Stimulated activated CD4-positive, alpha-beta T cell treated with anti-CD3 and anti-CD28 coated beads, Interleukin-4, amount 100 ng/mL, for 4 hours (primary cell): ENCODE measurements around the gene SHROOM1.
"Not testable (repeated sequence)": the region's sequence is repeated elsewhere in the genome, so short reads cannot be mapped to it uniquely, and the experiment has no call there.

ENCODE experiments used
- DNase-seq, 2 experiments: peaks; one replicate each; pipeline ENCODE4 v3.0.0-alpha.2; 2020

Gene SHROOM1, protein sequence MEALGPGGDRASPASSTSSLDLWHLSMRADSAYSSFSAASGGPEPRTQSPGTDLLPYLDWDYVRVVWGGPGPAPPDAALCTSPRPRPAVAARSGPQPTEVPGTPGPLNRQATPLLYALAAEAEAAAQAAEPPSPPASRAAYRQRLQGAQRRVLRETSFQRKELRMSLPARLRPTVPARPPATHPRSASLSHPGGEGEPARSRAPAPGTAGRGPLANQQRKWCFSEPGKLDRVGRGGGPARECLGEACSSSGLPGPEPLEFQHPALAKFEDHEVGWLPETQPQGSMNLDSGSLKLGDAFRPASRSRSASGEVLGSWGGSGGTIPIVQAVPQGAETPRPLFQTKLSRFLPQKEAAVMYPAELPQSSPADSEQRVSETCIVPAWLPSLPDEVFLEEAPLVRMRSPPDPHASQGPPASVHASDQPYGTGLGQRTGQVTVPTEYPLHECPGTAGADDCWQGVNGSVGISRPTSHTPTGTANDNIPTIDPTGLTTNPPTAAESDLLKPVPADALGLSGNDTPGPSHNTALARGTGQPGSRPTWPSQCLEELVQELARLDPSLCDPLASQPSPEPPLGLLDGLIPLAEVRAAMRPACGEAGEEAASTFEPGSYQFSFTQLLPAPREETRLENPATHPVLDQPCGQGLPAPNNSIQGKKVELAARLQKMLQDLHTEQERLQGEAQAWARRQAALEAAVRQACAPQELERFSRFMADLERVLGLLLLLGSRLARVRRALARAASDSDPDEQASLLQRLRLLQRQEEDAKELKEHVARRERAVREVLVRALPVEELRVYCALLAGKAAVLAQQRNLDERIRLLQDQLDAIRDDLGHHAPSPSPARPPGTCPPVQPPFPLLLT

GRCh38 chr5:132830436-132831094, at the start of gene SHROOM1:
SHROOM1 (minus strand) TSS chr5:132830647; CDS start chr5:132826140, 4,507 bp downstream.
- DNase-seq = peak; percentile 12 to 23

- DNase-seq = no peak
Observed at GRCh38 chr5:132877938-132878337, 47.5 kb upstream of the SHROOM1 start.

- no peak for DNase-seq
Observed at GRCh38 chr5:132877466-132877865, 47.0 kb upstream of the SHROOM1 start.

- DNase-seq = no peak
Observed at GRCh38 chr5:132876020-132876759, 45.7 kb upstream of the SHROOM1 start.

DNA sequence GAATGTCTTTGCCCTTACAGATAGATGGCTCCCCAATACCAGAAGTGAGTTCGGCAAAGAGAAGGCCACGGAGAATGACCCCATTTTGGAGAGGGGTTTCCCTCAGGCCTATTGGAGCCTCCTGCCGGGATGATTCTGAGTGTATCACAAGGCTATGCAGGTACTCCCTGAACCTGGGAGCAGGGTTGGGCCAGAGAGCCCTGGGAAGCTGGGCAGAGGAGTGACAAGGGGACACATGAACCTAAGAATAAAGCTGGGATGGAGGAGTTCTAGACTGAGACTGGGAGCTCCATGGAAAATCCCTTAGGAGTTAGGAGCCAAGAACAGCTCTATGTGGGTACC, 43.5 kb upstream of the SHROOM1 start:
- DNase-seq = no peak

DNA sequence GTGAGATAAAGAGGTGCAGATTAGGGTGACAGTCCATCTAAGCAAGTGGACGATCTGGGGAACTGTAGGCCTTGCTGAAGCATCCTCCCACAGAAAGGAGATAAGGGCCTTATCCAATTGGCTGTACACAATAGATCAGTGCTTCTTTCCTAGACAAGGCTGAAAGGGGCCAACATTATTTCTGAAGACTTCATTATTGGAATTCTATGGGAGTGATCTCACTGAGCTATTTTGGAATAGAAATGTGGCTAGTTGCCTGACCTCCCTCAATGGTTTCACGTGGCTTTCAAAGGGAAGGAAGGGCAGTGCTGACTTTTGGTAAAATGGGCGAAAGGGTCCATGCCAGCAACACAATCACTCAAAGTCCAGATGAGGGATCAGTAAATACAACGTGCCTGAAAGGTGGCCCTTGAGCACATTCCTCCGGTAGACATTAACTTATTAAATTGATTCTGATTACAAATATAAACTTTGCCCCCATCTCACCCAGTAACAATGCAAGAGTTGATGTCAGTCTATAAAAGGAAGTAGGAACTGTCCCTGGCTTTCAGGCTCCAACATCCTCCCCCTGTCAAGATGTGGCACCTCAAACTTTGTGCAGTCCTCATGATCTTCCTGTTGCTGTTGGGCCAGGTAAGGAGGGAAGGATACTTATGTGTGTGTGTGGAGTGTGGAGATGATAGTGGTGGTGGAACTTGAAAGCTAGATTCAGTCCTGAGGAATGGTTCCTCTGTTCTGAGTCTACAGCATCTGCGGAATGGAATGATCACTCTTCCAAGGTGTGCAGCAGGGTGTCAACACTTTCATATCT, 42.9 kb upstream of the SHROOM1 start, which contains the start of gene LEAP2:
LEAP2 (plus strand) TSS at position 550 of the 811 bp plus-strand sequence; CDS start at position 577, 27 bp downstream.
- DNase-seq = no peak

DNA sequence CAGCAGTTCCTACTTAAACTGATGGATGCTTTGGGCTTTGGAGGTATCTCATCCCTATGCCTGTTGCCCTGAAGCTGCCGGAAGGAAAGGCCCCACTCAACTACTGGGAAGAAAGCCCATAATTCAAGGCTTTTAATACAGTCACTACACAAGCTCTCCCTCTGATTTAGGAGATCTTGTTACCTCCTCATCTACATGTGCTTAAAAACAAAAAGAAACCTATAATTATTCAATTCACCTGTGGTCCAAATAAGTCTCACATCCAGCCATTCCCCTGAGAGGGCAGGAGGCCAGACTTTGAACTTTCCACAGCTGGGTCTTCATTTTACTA, 42.3 kb upstream of the SHROOM1 start:
- no peak for DNase-seq

GRCh38 chr5:132871459-132872284, 41.2 kb upstream of the SHROOM1 start:
- DNase-seq = no peak

DNA sequence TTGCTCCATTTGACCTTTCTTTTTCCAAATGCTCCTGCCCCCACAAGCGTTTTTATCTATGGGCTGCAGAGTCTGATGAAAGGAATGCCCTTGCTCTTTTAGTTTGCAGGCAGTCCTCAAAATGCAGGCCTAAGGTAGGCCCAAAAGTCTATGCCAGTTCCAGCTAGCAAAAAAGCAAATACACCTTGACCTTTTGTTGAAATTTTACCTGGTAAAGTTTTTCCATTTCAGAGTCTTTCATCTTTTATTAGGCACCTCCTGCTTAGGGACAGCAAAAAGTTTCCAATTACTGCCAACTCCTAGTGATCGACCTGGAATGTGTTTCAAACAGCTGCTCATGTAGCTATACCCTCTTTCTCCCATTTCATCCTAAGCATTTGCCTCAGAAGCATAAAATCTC, 40.4 kb upstream of the SHROOM1 start:
- DNase-seq = no peak

DNA sequence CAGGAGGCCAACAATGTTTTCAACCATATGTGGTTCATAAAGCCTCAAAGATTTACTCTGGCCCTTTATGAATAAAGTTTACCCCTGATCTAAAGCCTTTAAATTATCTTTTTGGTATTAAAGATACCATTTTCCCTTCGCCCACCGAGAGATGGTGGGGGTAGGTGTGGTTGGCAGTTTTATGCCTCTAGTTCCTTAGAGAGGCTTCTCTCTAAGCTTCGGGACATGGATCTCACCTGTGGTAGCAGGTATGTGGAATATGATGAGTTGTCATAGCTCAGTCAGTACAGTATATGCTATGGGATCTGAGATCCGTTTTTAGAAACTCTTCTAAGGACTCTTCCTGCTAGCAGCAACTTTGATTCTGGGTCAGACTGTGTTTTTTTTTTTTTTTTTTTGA, 38.3 kb upstream of the SHROOM1 start:
- DNase-seq = no peak

GRCh38 chr5:132867046-132867451, 36.6 kb upstream of the SHROOM1 start:
- no peak for DNase-seq

DNA sequence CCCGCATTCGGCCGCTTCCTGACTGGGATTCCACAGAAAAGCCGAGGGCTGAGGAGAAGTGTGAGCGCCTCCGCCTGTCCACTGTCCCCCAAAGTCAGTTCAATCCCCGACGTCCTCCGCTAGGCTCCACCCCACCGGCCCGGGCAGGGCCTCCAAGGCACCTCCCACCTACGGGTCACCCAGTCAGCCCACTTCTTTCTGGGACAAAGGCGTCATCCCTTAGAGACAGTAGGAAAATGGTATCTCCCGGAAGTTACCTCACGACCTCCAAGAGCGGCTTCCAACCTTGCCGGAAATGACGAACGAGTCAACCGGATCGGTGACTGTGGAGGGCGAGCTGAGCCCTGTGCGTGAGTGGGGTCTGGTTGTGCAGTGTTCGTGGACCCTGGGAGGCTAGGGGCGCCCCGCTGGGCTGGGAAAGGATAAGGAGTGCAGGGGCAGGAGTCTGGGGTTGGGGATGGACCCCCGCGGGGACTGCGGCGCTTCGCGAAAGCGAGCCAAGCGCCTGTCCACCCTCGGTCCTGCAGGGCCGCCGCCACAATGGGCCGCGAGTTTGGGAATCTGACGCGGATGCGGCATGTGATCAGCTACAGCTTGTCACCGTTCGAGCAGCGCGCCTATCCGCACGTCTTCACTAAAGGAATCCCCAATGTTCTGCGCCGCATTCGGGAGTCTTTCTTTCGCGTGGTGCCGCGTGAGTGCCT, 36.0 kb upstream of the SHROOM1 start, which contains the start of the genes GDF9 and UQCRQ:
GDF9 (minus strand) TSS at position 128 of the 704 bp plus-strand sequence. CDS start 1,936 bp downstream, outside the sequence.
UQCRQ (plus strand) TSS at position 301 of the 704 bp plus-strand sequence; CDS start at position 541, 240 bp downstream.
- peak; percentile 79 to 93 for DNase-seq

DNA sequence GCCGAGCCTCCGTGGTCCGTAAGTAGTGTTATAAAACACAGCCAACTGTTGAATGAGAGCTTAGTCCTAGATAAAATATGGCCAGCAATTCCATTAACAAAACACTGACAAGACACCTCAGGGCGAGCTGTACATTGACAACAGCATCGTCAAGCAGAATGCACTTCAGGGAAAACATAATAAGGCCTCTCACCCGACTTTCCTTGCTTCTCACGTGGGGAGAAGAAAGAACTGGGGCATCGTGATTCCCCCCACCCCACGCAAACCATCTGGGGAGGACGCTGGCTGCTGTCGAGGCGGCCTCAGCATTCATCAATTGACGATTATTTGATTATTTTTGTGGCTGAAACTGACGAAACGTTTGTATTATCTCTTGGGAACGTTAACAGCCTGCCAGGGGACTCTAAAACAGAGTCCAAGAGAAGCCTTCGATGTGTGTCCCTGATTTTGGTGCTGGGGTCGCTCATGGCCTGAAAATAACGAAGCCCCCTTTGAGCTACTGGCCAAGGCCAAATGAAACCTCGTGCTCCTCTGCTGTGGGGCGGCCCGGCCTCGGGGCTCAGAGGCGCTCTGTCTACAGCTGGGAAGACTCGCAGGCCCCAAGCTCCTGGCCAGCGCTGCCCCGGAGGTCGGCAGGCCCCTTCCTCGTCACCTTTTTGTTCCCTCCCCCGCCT, 35.4 kb upstream of the SHROOM1 start:
- DNase-seq = no peak

DNA sequence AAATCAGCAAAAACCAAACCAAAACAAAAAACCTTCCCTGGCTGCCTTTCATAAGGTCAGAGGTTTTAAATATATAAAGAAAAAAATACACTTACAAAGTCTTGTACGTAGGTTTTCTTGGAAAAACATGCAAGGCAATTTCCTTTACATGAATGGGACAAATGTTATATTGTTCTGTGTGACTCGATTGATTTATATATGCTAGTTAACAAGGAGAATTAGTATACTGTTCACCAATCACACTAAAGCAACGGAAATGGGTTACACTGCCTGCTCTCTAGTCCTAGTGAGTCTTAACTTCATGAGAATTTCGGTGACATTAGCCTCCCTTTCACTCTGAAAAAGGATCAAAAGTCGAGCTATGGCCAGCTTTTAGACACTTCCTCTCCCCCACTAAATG, 30.3 kb upstream of the SHROOM1 start:
- DNase-seq = no peak

- no peak for DNase-seq
Observed at GRCh38 chr5:132859889-132860437, 29.5 kb upstream of the SHROOM1 start.

GRCh38 chr5:132856011-132856410, 25.6 kb upstream of the SHROOM1 start:
- DNase-seq = no peak

GRCh38 chr5:132854992-132855391, 24.5 kb upstream of the SHROOM1 start:
- not testable (repeated sequence) for DNase-seq

DNA sequence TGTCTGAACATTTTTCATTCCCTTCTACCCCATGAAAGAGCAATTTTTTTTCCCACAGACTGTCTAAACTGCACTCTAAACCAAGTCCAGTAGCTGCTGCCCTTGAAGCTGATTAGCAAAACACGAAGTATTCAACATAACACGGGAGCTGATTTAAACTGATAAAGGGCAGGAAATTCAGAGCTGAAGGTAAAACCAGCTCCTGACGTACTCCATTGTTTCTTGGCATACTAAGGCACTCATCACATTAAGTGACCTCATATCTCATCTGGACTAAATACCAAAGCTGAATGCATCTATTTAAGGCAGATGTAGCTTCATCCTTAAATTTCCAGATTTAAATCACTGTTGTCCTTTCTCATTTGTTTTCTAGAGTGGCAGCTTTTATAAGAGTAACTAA, 23.9 kb upstream of the SHROOM1 start:
- DNase-seq = no peak

GRCh38 chr5:132853790-132854189, 23.3 kb upstream of the SHROOM1 start:
- no peak for DNase-seq
